GM08714 (cell line): ENCODE results near the gene RBMS3.

Source experiments
- H3K4me3 ChIP-seq: fragments of 200-500 bp; sonication (Bioruptor generic); 2 replicates; pipeline ENCODE4 v1.5.1; 2014; ENCODE audit warnings: mild to moderate bottlenecking, low read length, inconsistent platforms
- ZNF274 ChIP-seq: IDR thresholded peaks from 2 replicates; pipeline ENCODE4 v1.6.1; 2012; ENCODE audit warnings: mild to moderate bottlenecking, low read depth, low read length

The RBMS3 gene

GRCh38 chr3:29972320-29972993, 691.6 kb downstream of the RBMS3 start:
- H3K4me3 ChIP-seq, result no peak overlapping the region
- TF ChIP-seq ZNF274, result no peak

- H3K4me3 ChIP-seq, result no peak overlapping the region
- TF ChIP-seq ZNF274, result no peak
These were observed 692.9 kb downstream of the RBMS3 start for GRCh38 chr3:29973763-29974162.

GRCh38 chr3:29976871-29977270, 696.0 kb downstream of the RBMS3 start:
- no peak for TF ChIP-seq ZNF274
- no peak overlapping the region for H3K4me3 ChIP-seq

GRCh38 chr3:29977360-29977759, 696.5 kb downstream of the RBMS3 start:
- TF ChIP-seq ZNF274, result no peak
- H3K4me3 ChIP-seq, result no peak overlapping the region

GRCh38 chr3:29978036-29978435, 697.2 kb downstream of the RBMS3 start:
- H3K4me3 ChIP-seq, result no peak overlapping the region
- no peak for TF ChIP-seq ZNF274

GRCh38 chr3:29991198-29991597, 710.3 kb downstream of the RBMS3 start:
- H3K4me3 ChIP-seq, result no peak overlapping the region
- TF ChIP-seq ZNF274, result no peak

GRCh38 chr3:30002797-30003196, 721.9 kb downstream of the RBMS3 start:
- TF ChIP-seq ZNF274, result no peak
- no peak overlapping the region for H3K4me3 ChIP-seq

- no peak for TF ChIP-seq ZNF274
- no peak overlapping the region for H3K4me3 ChIP-seq
These were observed 722.9 kb downstream of the RBMS3 start for GRCh38 chr3:30003741-30004140.

GRCh38 chr3:30004481-30004880, 723.6 kb downstream of the RBMS3 start:
- TF ChIP-seq ZNF274, result no peak
- no peak overlapping the region for H3K4me3 ChIP-seq

- H3K4me3 ChIP-seq, result no peak overlapping the region
These were observed 725.2 kb downstream of the RBMS3 start for GRCh38 chr3:30006111-30006510.

GRCh38 chr3:30007668-30008067, 726.8 kb downstream of the RBMS3 start:
- TF ChIP-seq ZNF274, result no peak
- H3K4me3 ChIP-seq, result no peak overlapping the region

More at GRCh38 chr3:30006111-30006510, 725.2 kb downstream of the RBMS3 start:
- no peak for TF ChIP-seq ZNF274

GRCh38 chr3:30011237-30011803, 730.4 kb downstream of the RBMS3 start:
- no peak overlapping the region for H3K4me3 ChIP-seq
- TF ChIP-seq ZNF274, result no peak

- no peak overlapping the region for H3K4me3 ChIP-seq
- TF ChIP-seq ZNF274, result no peak
These were observed 732.2 kb downstream of the RBMS3 start for GRCh38 chr3:30012941-30013543.

GRCh38 chr3:30017901-30018300, 737.0 kb downstream of the RBMS3 start:
- no peak for TF ChIP-seq ZNF274
- no peak overlapping the region for H3K4me3 ChIP-seq

- TF ChIP-seq ZNF274, result no peak
- no peak overlapping the region for H3K4me3 ChIP-seq
These were observed 739.5 kb downstream of the RBMS3 start for GRCh38 chr3:30020380-30020779.

GRCh38 chr3:30024466-30024865, 743.6 kb downstream of the RBMS3 start:
- H3K4me3 ChIP-seq, result no peak overlapping the region
- TF ChIP-seq ZNF274, result no peak
